ENCODE results near the gene ELOVL6. TPM values are rescaled to one million over a fixed set of nuclear protein-coding genes. Genes with fewer than 3 reads are reported as not detected.

The ELOVL6 gene
- total RNA-seq, 2 donors from 2014 or later, result 43.5 to 44.8 TPM

GRCh38 chr4:110211770-110212061 lies 13.3 kb upstream of the ELOVL6 start:
- Histone ChIP-seq H3K4me1 (ENCODE audit: control insufficient read depth, insufficient read depth, low read length) (peaks cover 3% of the 10 kb centered on the region), H3K9ac (ENCODE audit: extremely low read depth, low read length, poor library complexity, severe bottlenecking) (no peak overlapping the region), H3K36me3 (ENCODE audit: control insufficient read depth, insufficient read depth, low read length) (no peaks in the 10 kb centered on the region), H3K4me3 (ENCODE audit: low read length) (no peak overlapping the region), H3K27me3 (ENCODE audit: control insufficient read depth, insufficient read depth, low read length, poor library complexity, severe bottlenecking) (no peaks in the 10 kb centered on the region), H3K27ac (ENCODE audit: low read depth, low read length) (no peak overlapping the region), H3K9me3 (ENCODE audit: control insufficient read depth, low read length) (no peaks in the 10 kb centered on the region)
- Mint-ChIP-seq H3K36me3 (ENCODE audit: low read depth) (no peaks in the 10 kb centered on the region), H3K4me3 (no peak overlapping the region), H3K27me3 (ENCODE audit: insufficient read depth) (peaks cover 1% of the 10 kb centered on the region), H3K9me3 (no peaks in the 10 kb centered on the region), H3K27ac (no peak overlapping the region), H3K4me1 (peaks cover 16% of the 10 kb centered on the region)
- no peak for TF ChIP-seq CTCF (conservative IDR thresholded peaks at IDR 0.05)
- 60 to 76% methylated on average over 1 of the region's 2 CpGs for WGBS, 2 experiments (ENCODE audit: insufficient coverage in 1 of 2, insufficient read length in 1 of 2)
- no peak for DNase-seq

- H3K9me3 Mint-ChIP-seq, result no peaks in the 10 kb centered on the region
- Histone ChIP-seq H3K27ac (ENCODE audit: low read depth, low read length) (no peak overlapping the region), H3K9ac (ENCODE audit: extremely low read depth, low read length, poor library complexity, severe bottlenecking) (no peak overlapping the region), H3K4me3 (ENCODE audit: low read length) (no peak overlapping the region), H3K9me3 (ENCODE audit: control insufficient read depth, low read length) (no peaks in the 10 kb centered on the region), H3K36me3 (ENCODE audit: control insufficient read depth, insufficient read depth, low read length) (no peaks in the 10 kb centered on the region), H3K4me1 (ENCODE audit: control insufficient read depth, insufficient read depth, low read length) (peaks cover 3% of the 10 kb centered on the region), H3K27me3 (ENCODE audit: control insufficient read depth, insufficient read depth, low read length, poor library complexity, severe bottlenecking) (no peaks in the 10 kb centered on the region)
- no peak for DNase-seq
- H3K27ac Mint-ChIP-seq, result no peak overlapping the region
- H3K4me3 Mint-ChIP-seq, result no peak overlapping the region
- WGBS, 2 experiments (ENCODE audit: insufficient coverage in 1 of 2, insufficient read length in 1 of 2), result 92 to 95% methylated on average over 4 to 11 of the region's 13 CpGs
- H3K36me3 Mint-ChIP-seq (ENCODE audit: low read depth), result no peaks in the 10 kb centered on the region
- peak; percentile 87 for TF ChIP-seq CTCF (conservative IDR thresholded peaks at IDR 0.05)
- H3K4me1 Mint-ChIP-seq, result peaks cover 11% of the 10 kb centered on the region
- peaks cover 4% of the 10 kb centered on the region for H3K27me3 Mint-ChIP-seq (ENCODE audit: insufficient read depth)
Observed at GRCh38 chr4:110211007-110211769, 12.8 kb upstream of the ELOVL6 start.

GRCh38 chr4:110208419-110208818 lies 10.0 kb upstream of the ELOVL6 start:
- WGBS, 2 experiments (ENCODE audit: insufficient coverage in 1 of 2, insufficient read length in 1 of 2), result 94 to 97% methylated on average over 5 to 6 of the region's 6 CpGs
- no peaks in the 10 kb centered on the region for H3K27me3 ChIP-seq (ENCODE audit: control insufficient read depth, insufficient read depth, low read length, poor library complexity, severe bottlenecking)
- TF ChIP-seq CTCF (conservative IDR thresholded peaks at IDR 0.05), result no peak

More at GRCh38 chr4:110208419-110208818, 10.0 kb upstream of the ELOVL6 start:
- H3K36me3 Mint-ChIP-seq (ENCODE audit: low read depth), result no peaks in the 10 kb centered on the region
- no peaks in the 10 kb centered on the region for H3K4me1 Mint-ChIP-seq
- peaks cover 4% of the 10 kb centered on the region for H3K27me3 Mint-ChIP-seq (ENCODE audit: insufficient read depth)
- H3K4me3 Mint-ChIP-seq, result no peak overlapping the region
- no peak for DNase-seq
- Histone ChIP-seq H3K4me1 (ENCODE audit: control insufficient read depth, insufficient read depth, low read length) (no peaks in the 10 kb centered on the region), H3K27ac (ENCODE audit: low read depth, low read length) (no peak overlapping the region), H3K4me3 (ENCODE audit: low read length) (no peak overlapping the region), H3K9ac (ENCODE audit: extremely low read depth, low read length, poor library complexity, severe bottlenecking) (no peak overlapping the region), H3K9me3 (ENCODE audit: control insufficient read depth, low read length) (no peaks in the 10 kb centered on the region), H3K36me3 (ENCODE audit: control insufficient read depth, insufficient read depth, low read length) (no peaks in the 10 kb centered on the region)
- H3K9me3 Mint-ChIP-seq, result no peaks in the 10 kb centered on the region
- no peak overlapping the region for H3K27ac Mint-ChIP-seq
